ENCODE results near the gene CCNQ.

Gene CCNQ

GRCh38 chrX:153631346-153631745 lies 32.4 kb upstream of the CCNQ start:
- TF ChIP-seq, protein P1, sequence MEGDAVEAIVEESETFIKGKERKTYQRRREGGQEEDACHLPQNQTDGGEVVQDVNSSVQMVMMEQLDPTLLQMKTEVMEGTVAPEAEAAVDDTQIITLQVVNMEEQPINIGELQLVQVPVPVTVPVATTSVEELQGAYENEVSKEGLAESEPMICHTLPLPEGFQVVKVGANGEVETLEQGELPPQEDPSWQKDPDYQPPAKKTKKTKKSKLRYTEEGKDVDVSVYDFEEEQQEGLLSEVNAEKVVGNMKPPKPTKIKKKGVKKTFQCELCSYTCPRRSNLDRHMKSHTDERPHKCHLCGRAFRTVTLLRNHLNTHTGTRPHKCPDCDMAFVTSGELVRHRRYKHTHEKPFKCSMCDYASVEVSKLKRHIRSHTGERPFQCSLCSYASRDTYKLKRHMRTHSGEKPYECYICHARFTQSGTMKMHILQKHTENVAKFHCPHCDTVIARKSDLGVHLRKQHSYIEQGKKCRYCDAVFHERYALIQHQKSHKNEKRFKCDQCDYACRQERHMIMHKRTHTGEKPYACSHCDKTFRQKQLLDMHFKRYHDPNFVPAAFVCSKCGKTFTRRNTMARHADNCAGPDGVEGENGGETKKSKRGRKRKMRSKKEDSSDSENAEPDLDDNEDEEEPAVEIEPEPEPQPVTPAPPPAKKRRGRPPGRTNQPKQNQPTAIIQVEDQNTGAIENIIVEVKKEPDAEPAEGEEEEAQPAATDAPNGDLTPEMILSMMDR (IDR thresholded peaks at IDR 0.05; ENCODE audit: insufficient read depth, low read depth, low read length, missing control alignments) = no peak
- H3K4me3 ChIP-seq (ENCODE audit: low read length) = no peak overlapping the region
- DNase-seq (ENCODE audit: low read depth) = no peak

GRCh38 chrX:153628665-153629064 lies 29.7 kb upstream of the CCNQ start:
- no peak for DNase-seq (ENCODE audit: low read depth)
- TF ChIP-seq, protein P1 (IDR thresholded peaks at IDR 0.05; ENCODE audit: insufficient read depth, low read depth, low read length, missing control alignments) = no peak
- no peak overlapping the region for H3K4me3 ChIP-seq (ENCODE audit: low read length)

DNA sequence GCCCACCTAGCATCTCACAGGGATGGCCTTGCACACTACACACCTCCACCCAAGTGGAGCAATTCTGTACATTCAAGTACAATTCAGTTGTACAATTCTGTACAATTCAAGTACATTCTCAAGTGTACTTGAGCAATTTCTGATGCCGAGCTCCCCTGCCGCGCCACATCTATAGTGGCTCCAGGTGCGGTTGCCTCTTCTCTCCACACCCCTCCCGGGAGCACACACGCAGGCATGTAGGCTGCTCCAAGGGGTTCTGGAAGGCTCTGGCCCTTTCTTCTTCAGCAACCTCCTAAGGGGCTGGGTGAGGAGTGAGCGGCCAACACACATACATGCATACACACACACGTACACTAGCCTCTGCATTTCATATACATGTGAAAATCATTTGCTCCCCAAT lies 29.2 kb upstream of the CCNQ start:
- TF ChIP-seq, protein P1 (IDR thresholded peaks at IDR 0.05; ENCODE audit: insufficient read depth, low read depth, low read length, missing control alignments) = no peak

GRCh38 chrX:153627675-153628111 lies 28.8 kb upstream of the CCNQ start:
- TF ChIP-seq, protein P1 (IDR thresholded peaks at IDR 0.05; ENCODE audit: insufficient read depth, low read depth, low read length, missing control alignments) = no peak
- DNase-seq (ENCODE audit: low read depth) = peak; percentile 42
- no peak overlapping the region for H3K4me3 ChIP-seq (ENCODE audit: low read length)

More for the DNA sequence above, 29.2 kb upstream of the CCNQ start:
- no peak overlapping the region for H3K4me3 ChIP-seq (ENCODE audit: low read length)
- no peak for DNase-seq (ENCODE audit: low read depth)

DNA sequence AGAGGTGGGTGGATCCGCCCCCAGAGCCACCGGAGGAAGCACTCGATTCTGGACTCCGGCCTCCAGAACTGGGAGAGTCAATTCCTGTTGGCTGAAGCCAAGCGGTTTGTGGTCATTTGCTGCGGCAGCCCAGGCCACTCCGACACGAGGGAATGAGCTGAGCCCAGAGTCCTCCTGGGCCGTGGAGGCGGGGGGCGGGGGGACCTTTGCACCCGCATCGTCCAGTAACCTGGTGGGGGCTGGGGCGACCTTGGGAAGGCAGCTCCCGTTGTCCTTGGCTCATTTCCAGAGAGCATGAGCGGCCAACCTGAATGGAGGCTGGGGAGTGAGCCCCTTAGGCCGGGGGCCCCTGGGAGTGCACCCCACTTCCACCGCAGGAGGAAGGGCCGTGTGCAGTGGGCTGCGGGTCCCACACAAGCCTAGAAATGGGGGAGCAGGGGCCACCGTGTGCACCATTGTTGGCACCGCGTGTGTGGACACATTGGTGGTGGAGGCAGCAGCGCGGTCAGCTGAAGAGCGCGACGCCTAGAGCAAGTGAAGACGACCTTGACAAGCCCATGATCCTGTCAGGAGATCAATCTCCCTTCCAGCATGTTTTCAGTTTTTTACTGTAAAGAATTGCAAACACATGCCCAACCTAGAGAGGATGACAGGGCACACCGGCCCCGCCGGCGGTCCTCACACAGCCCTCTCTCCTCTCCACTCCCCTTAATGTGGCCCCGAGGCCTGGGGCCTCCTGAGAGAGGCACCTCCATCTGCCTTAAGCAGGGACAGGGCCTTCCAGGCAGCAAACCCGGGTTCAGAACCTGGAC lies 28.1 kb upstream of the CCNQ start:
- DNase-seq (ENCODE audit: low read depth) = no peak
- TF ChIP-seq, protein P1 (IDR thresholded peaks at IDR 0.05; ENCODE audit: insufficient read depth, low read depth, low read length, missing control alignments) = no peak
- H3K4me3 ChIP-seq (ENCODE audit: low read length) = no peak overlapping the region

- DNase-seq (ENCODE audit: low read depth) = no peak
- H3K4me3 ChIP-seq (ENCODE audit: low read length) = no peak overlapping the region
- TF ChIP-seq, protein P1 (IDR thresholded peaks at IDR 0.05; ENCODE audit: insufficient read depth, low read depth, low read length, missing control alignments) = no peak
These were observed 27.2 kb upstream of the CCNQ start for GRCh38 chrX:153626025-153626633.
